H1 (cell line): ENCODE measurements around the gene SRGAP2. TPM values are rescaled to one million over a fixed set of nuclear protein-coding genes. Genes with fewer than 3 reads are reported as not detected.
"Not testable (repeated sequence)": the region's sequence is repeated elsewhere in the genome, so short reads cannot be mapped to it uniquely, and the experiment has no call there.

Source experiments
- CTCF ChIA-PET: fragments of 300-600 bp; sonication (Branson Sonifier 250); formaldehyde crosslinking; loops from one replicate; lab custom pipeline; 2021; ENCODE audit not compliant: partially characterized antibody; lab: Charles Lee
- POLR2A ChIA-PET: fragments of 300-600 bp; sonication (Branson Sonifier 250); formaldehyde crosslinking; loops from one replicate; lab custom pipeline; 2021; ENCODE audit warnings: inconsistent platforms; ENCODE audit not compliant: partially characterized antibody; lab: Charles Lee
- DNase-seq, 2 experiments: peaks; one replicate each; pipeline versions ENCODE4 v3.0.0 to v3.0.0-alpha.2; 2010 to 2022; ENCODE audit warnings: low spot score in 2 of 2, low read depth in 1 of 2, mixed read lengths in 1 of 2
- FAIRE-seq: peaks from 2 replicates; lab custom pipeline; 2011; peaks lifted over from hg19 to GRCh38; lab: Jason Lieb, UNC
- H2AFZ ChIP-seq: 2 replicates; pipeline ENCODE4 v1.8.1; 2012; ENCODE audit warnings: low read length, inconsistent platforms
- H2AK5ac ChIP-seq: 2 replicates; pipeline ENCODE4 v1.6.1; 2013; ENCODE audit warnings: low read depth, low read length
- H2BK120ac ChIP-seq: replicated peaks from 2 replicates; pipeline ENCODE3; 2013; ENCODE audit warnings: low read depth, low read length, inconsistent platforms
- H2BK12ac ChIP-seq: 2 replicates; pipeline ENCODE4 v1.6.1; 2013; ENCODE audit warnings: low read depth, low read length
- H2BK15ac ChIP-seq: 2 replicates; pipeline ENCODE4 v1.6.1; 2013; ENCODE audit warnings: low read length
- H2BK20ac ChIP-seq: 2 replicates; pipeline ENCODE4 v1.6.1; 2013; ENCODE audit warnings: low read length
- H2BK5ac ChIP-seq: 2 replicates; pipeline ENCODE4 v1.6.1; 2013; ENCODE audit warnings: low read depth, low read length
- H3K14ac ChIP-seq: 2 replicates; pipeline ENCODE4 v1.6.1; 2013; ENCODE audit warnings: inconsistent platforms; ENCODE audit not compliant: insufficient read length
- H3K18ac ChIP-seq: 2 replicates; pipeline ENCODE4 v1.6.1; 2013; ENCODE audit warnings: low read length; ENCODE audit errors: extremely low read depth
- H3K23ac ChIP-seq: 2 replicates; pipeline ENCODE4 v1.6.1; 2013; ENCODE audit warnings: inconsistent platforms; ENCODE audit not compliant: insufficient read length
- H3K23me2 ChIP-seq: 2 replicates; pipeline ENCODE4 v1.6.1; 2013; ENCODE audit warnings: low read depth, low read length
- H3K27ac ChIP-seq: 2 replicates; pipeline ENCODE4 v1.6.1; 2011; ENCODE audit warnings: low read depth, low read length, inconsistent platforms
- H3K27me3 ChIP-seq, 4 experiments: replicated peaks in 1 of 4; 1 replicate in 1 of 4; 2 replicates in 3 of 4; pipeline versions ENCODE4 v1.6.1 to v1.8.1; 2011 to 2013; ENCODE audit warnings: low read length in 3 of 4, mild to moderate bottlenecking in 3 of 4, inconsistent platforms in 2 of 4, mixed read lengths in 2 of 4, moderate library complexity in 1 of 4; ENCODE audit not compliant: control insufficient read depth in 3 of 4, insufficient read depth in 3 of 4; ENCODE audit errors: extremely low read depth in 1 of 4
- H3K36me3 ChIP-seq, 4 experiments: 2 replicates each; pipeline versions ENCODE4 v1.6.1 to v1.8.1; 2011 to 2013; ENCODE audit warnings: mild to moderate bottlenecking in 4 of 4, low read length in 3 of 4, moderate library complexity in 2 of 4, control low read depth in 1 of 4, inconsistent platforms in 1 of 4; ENCODE audit not compliant: insufficient read depth in 4 of 4, control insufficient read depth in 2 of 4
- H3K4ac ChIP-seq: replicated peaks from 2 replicates; pipeline ENCODE3; 2013; ENCODE audit warnings: low read length, low read depth, mixed read lengths, inconsistent platforms; ENCODE audit not compliant: insufficient read length
- H3K4me1 ChIP-seq, 4 experiments: replicated peaks in 1 of 4; 1 replicate in 1 of 4; 2 replicates in 3 of 4; pipeline versions ENCODE4 v1.6.1 to v1.8.1; 2011 to 2013; ENCODE audit warnings: low read length in 3 of 4, inconsistent platforms in 2 of 4, mixed read lengths in 1 of 4; ENCODE audit not compliant: insufficient read depth in 4 of 4, control insufficient read depth in 3 of 4
- H3K4me2 ChIP-seq, 2 experiments: 2 replicates each; pipeline versions ENCODE4 v1.6.1 to v1.8.1; 2011 to 2013; ENCODE audit warnings: low read depth in 2 of 2, low read length in 2 of 2, control low read depth in 1 of 2, inconsistent platforms in 1 of 2, mild to moderate bottlenecking in 1 of 2; ENCODE audit not compliant: insufficient read depth in 1 of 2
- H3K4me3 ChIP-seq, 4 experiments: fragments of 200-600, 300-600 bp in 1 of 4; sonication (generic), shearing (Covaris generic), sonication (Bioruptor Twin) in 1 of 4; 2 replicates each; pipeline versions ENCODE4 v1.5.1 to v1.8.1; 2011 to 2016; ENCODE audit warnings: low read length in 4 of 4, low read depth in 3 of 4, control low read depth in 2 of 4, inconsistent platforms in 2 of 4, mild to moderate bottlenecking in 2 of 4, mixed read lengths in 1 of 4, moderate library complexity in 1 of 4; ENCODE audit not compliant: insufficient read depth in 2 of 4; ENCODE audit errors: extremely low read depth in 1 of 4
- H3K56ac ChIP-seq: replicated peaks from 2 replicates; pipeline ENCODE3; 2013; ENCODE audit warnings: low read depth, mild to moderate bottlenecking, mixed read lengths, low read length, inconsistent platforms; ENCODE audit not compliant: insufficient read length
- H3K79me1 ChIP-seq: 2 replicates; pipeline ENCODE4 v1.6.1; 2013; ENCODE audit warnings: low read depth, low read length, control low read depth
- H3K79me2 ChIP-seq, 2 experiments: 2 replicates each; pipeline versions ENCODE4 v1.6.1 to v1.8.1; 2012 to 2013; ENCODE audit warnings: low read length in 2 of 2, mild to moderate bottlenecking in 2 of 2, inconsistent platforms in 1 of 2; ENCODE audit not compliant: insufficient read depth in 2 of 2, control insufficient read depth in 1 of 2
- H3K9ac ChIP-seq, 4 experiments: replicated peaks in 1 of 4; 1 replicate in 1 of 4; 2 replicates in 3 of 4; pipeline versions ENCODE4 v1.6.1 to v1.8.1; 2011 to 2013; ENCODE audit warnings: low read depth in 3 of 4, low read length in 3 of 4, control low read depth in 2 of 4, mild to moderate bottlenecking in 2 of 4, moderate library complexity in 2 of 4, inconsistent platforms in 1 of 4; ENCODE audit errors: extremely low read depth in 1 of 4
- H3K9me3 ChIP-seq, 2 experiments: 2 replicates each; pipeline versions ENCODE4 v1.6.1 to v1.8.1; 2012 to 2013; ENCODE audit warnings: mild to moderate bottlenecking in 2 of 2, moderate library complexity in 2 of 2, control low read depth in 1 of 2, inconsistent platforms in 1 of 2, low read depth in 1 of 2, low read length in 1 of 2, mixed read lengths in 1 of 2; ENCODE audit not compliant: insufficient read depth in 2 of 2
- H4K20me1 ChIP-seq, 2 experiments: replicated peaks in 1 of 2; 2 replicates each; pipeline versions ENCODE3 to v1.8.1; 2011 to 2013; ENCODE audit warnings: inconsistent platforms in 2 of 2, low read length in 2 of 2, mild to moderate bottlenecking in 1 of 2; ENCODE audit not compliant: insufficient read depth in 2 of 2, control insufficient read depth in 1 of 2
- H4K5ac ChIP-seq: 2 replicates; pipeline ENCODE4 v1.6.1; 2013; ENCODE audit warnings: low read length, low read depth, mixed read lengths, inconsistent platforms; ENCODE audit not compliant: insufficient read length
- H4K8ac ChIP-seq: 2 replicates; pipeline ENCODE4 v1.8.0; 2013; ENCODE audit warnings: mild to moderate bottlenecking, moderate library complexity, low read length, inconsistent platforms; ENCODE audit not compliant: insufficient read depth; ENCODE audit errors: extremely low read depth
- H4K91ac ChIP-seq: replicated peaks from 2 replicates; pipeline ENCODE3; 2013; ENCODE audit warnings: low read length, mixed read lengths, inconsistent platforms; ENCODE audit not compliant: insufficient read length
- WGBS, 2 experiments: shearing (Covaris generic) in 1 of 2; methylation state at CpG; one replicate each; pipeline versions ENCODE4 v1.1.6 to v1.1.7; 2013 to 2015; ENCODE audit warnings: low lambda C conversion rate in 2 of 2, mixed read lengths in 2 of 2, inconsistent platforms in 1 of 2, low coverage in 1 of 2, missing lambda C conversion rate in 1 of 2; ENCODE audit not compliant: insufficient replicate concordance in 2 of 2, insufficient coverage in 1 of 2, insufficient read length in 1 of 2; ENCODE audit errors: extremely low coverage in 1 of 2, missing lambda C conversion rate in 1 of 2; 5-methylcytosine and 5-hydroxymethylcytosine counted together
- polyA plus RNA-seq, 7 experiments: library from polyadenylated mRNA; depleted of rRNA in 3 of 7; stranded (reverse) in 5 of 7; unstranded in 2 of 7; fragments of >200 nt in 5 of 7; fragments of 200-250 nt in 2 of 7; gene quantifications; 1 replicate in 5 of 7; 2 replicates in 1 of 7; 4 replicates in 1 of 7; pipeline versions ENCODE4 v1.2.1 to v1.2.3, GENCODE V29; 2011 to 2013; ENCODE audit warnings: missing spikeins in 2 of 7, mixed read lengths in 2 of 7
- total RNA-seq: library from RNA; stranded (reverse); fragmentation: NEBNext Ultra II Directional; extraction: Animal tissue kit (Norgen Biotek cat#: 25700); gene quantifications from 2 replicates; pipeline ENCODE4 v1.2.1, GENCODE V29; 2021

The SRGAP2 gene
- total and polyA plus RNA-seq, 2 of the 8 experiments (the other 6 are each of a cell fraction or from before 2014, with no cell fraction given) = 10.8 to 54.0 TPM

DNA sequence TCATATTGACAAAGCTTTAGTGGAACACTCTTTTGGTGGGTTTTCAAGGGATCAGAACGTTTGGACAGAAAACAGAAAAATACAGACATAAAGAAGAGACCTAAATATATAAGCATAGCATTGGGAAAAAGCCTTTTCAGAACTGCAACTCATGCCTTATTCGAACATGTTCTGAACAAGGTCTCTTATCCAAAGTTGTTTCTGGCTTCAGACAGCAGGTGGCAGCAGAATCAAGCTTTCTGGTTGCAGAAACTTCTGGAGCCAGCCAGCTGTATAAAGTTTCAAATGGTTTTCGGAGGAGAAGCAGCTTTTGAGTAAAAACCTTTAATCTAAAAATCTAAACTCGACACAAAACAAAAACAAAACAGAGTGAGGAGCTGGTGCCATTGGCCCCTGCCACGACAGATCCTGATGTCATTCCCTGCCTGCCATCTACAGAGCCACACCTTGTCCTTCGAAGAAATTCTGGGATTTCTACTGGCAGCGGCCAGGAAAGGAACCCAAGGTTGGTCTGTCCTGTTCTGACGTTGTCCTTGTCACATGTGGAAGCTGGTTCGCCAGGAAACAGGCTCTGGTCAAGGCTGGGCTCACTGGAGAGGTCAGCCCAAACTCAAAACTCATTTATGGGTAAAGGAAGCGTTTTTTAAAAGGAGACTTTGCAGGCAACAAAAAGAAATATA lies 35.9 kb upstream of the SRGAP2 start:
- H2AFZ ChIP-seq, DNase-seq: not testable (repeated sequence)

DNA sequence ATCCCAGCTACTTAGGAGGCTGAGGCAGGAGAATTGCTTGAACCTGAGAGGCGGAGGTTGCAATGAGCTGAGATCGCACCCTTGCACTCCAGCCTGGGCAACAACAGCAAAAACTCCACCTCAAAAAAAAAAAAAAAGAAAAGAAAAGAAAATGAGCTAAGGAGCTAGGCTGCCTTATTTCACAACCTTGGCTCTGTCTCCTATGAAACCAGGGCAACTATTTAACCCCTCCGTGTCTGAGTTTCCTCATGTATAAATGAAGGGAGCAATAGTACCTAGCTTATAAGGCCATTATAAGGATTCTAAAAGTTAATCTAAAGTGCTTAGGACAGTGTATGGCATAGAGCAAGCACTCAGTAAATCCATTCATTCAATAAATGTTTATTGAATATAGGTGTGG lies 33.5 kb upstream of the SRGAP2 start:
- H2BK20ac ChIP-seq, H3K9ac ChIP-seq, H3K9me3 ChIP-seq, H3K27me3 ChIP-seq, H2BK12ac ChIP-seq, H3K79me1 ChIP-seq, H2AFZ ChIP-seq, H3K4me2 ChIP-seq, H3K4me3 ChIP-seq, DNase-seq, H3K36me3 ChIP-seq, H3K56ac ChIP-seq, H4K5ac ChIP-seq, POLR2A ChIA-PET, H3K23ac ChIP-seq, H2BK120ac ChIP-seq, FAIRE-seq, H3K18ac ChIP-seq, H3K4ac ChIP-seq, CTCF ChIA-PET, H3K27ac ChIP-seq, H3K23me2 ChIP-seq, H4K20me1 ChIP-seq, H4K8ac ChIP-seq, H4K91ac ChIP-seq, H2AK5ac ChIP-seq, H3K4me1 ChIP-seq, H3K79me2 ChIP-seq, H2BK15ac ChIP-seq, H3K14ac ChIP-seq, H2BK5ac ChIP-seq: not testable (repeated sequence)
- WGBS, 2 experiments = 70% methylated on average over 1 of the region's 3 CpGs; no CpG with 5 or more reads in 1 of the 2 experiments

More for the DNA sequence above, 35.9 kb upstream of the SRGAP2 start:
- H3K4me1 ChIP-seq, H3K56ac ChIP-seq, H3K23ac ChIP-seq, H3K36me3 ChIP-seq, H4K20me1 ChIP-seq, FAIRE-seq, H2BK20ac ChIP-seq, H3K4me2 ChIP-seq, H2BK5ac ChIP-seq, POLR2A ChIA-PET, H2BK120ac ChIP-seq, H4K5ac ChIP-seq, H3K27ac ChIP-seq, CTCF ChIA-PET, H3K79me1 ChIP-seq, H3K18ac ChIP-seq, H3K79me2 ChIP-seq, H3K9ac ChIP-seq, H3K27me3 ChIP-seq, H3K23me2 ChIP-seq, H2BK12ac ChIP-seq, H3K14ac ChIP-seq, H3K9me3 ChIP-seq, H2AK5ac ChIP-seq, H4K8ac ChIP-seq, H4K91ac ChIP-seq, H3K4ac ChIP-seq, H3K4me3 ChIP-seq, H2BK15ac ChIP-seq: not testable (repeated sequence)
- 55% methylated on average over 4 of the region's 10 CpGs; no CpG with 5 or more reads in 1 of the 2 experiments for WGBS, 2 experiments
